K562 (cell line): ENCODE measurements around the gene SHISA6. TPM values are rescaled to one million over a fixed set of nuclear protein-coding genes. Genes with fewer than 3 reads are reported as not detected.

Experiments used
- ATAC-seq: fragments of 200-7000 bp; cut with Tn5 transposase; 3 replicates; pipeline ENCODE4 v1.9.1; 2020; ENCODE audit warnings: moderate library complexity
- BruUV-seq: library from RNA; stranded (reverse); fragments of 400-500 nt; replicated peaks from 2 replicates; lab custom pipeline; 2021; lab: Mats Ljungman, UMichigan
- CTCF ChIA-PET: fragments of 300-600 bp; formaldehyde crosslinking; extraction: SDS; loops from one replicate; lab custom pipeline; 2021; ENCODE audit warnings: low intra/inter-chr PET ratio; lab: Yijun Ruan, JAX
- POLR2A ChIA-PET: fragments of 300-600, 350-650 bp; sonication (Branson Sonifier 250); formaldehyde crosslinking; extraction: SDS; loops from one replicate; lab custom pipeline; 2021; ENCODE audit warnings: antibody characterized with exemption, inconsistent platforms; lab: Yijun Ruan, JAX
- DNase-seq, 4 experiments: peaks; one replicate each; pipeline versions ENCODE4 v3.0.0 to v3.0.0-alpha.2; 2011 to 2018; ENCODE audit warnings: low spot score in 3 of 4, mixed read lengths in 3 of 4; ENCODE audit errors: extremely low read depth in 1 of 4
- FAIRE-seq: peaks from 2 replicates; lab custom pipeline; 2011; peaks lifted over from hg19 to GRCh38; lab: Jason Lieb, UNC
- H2AFZ ChIP-seq: 2 replicates; pipeline ENCODE4 v1.6.0; 2011; ENCODE audit warnings: low read depth, low read length, control low read depth, inconsistent platforms
- H3K27ac ChIP-seq: fragments of 200-600 bp; 3 replicates; pipeline ENCODE4 v1.8.0; 2011; ENCODE audit warnings: low read depth, mild to moderate bottlenecking, control low read depth, inconsistent platforms, low read length, moderate library complexity, mixed read lengths; ENCODE audit errors: extremely low read depth
- H3K27me3 ChIP-seq, 2 experiments: fragments of 300-600 bp in 1 of 2; 2 replicates in 1 of 2; 3 replicates in 1 of 2; pipeline versions ENCODE4 v1.6.0 to v1.8.0; 2011; ENCODE audit warnings: inconsistent platforms in 2 of 2, low read length in 2 of 2, mild to moderate bottlenecking in 1 of 2, mixed read lengths in 1 of 2, moderate library complexity in 1 of 2; ENCODE audit not compliant: control insufficient read depth in 2 of 2, insufficient read depth in 2 of 2
- H3K36me3 ChIP-seq: fragments of 300-600 bp; 3 replicates; pipeline ENCODE4 v1.8.0; 2011; ENCODE audit warnings: mild to moderate bottlenecking, low read length, inconsistent platforms; ENCODE audit not compliant: control insufficient read depth, insufficient read depth
- H3K4me1 ChIP-seq, 2 experiments: fragments of 200-600 bp in 1 of 2; replicated peaks in 1 of 2; 2 replicates in 1 of 2; 3 replicates in 1 of 2; pipeline versions ENCODE4 v1.5.1 to v1.8.0; 2011; ENCODE audit warnings: inconsistent platforms in 2 of 2, low read length in 2 of 2, mild to moderate bottlenecking in 1 of 2, mixed read lengths in 1 of 2, moderate library complexity in 1 of 2; ENCODE audit not compliant: control insufficient read depth in 2 of 2, insufficient read depth in 2 of 2
- H3K4me2 ChIP-seq: 2 replicates; pipeline ENCODE4 v1.6.1; 2011; ENCODE audit warnings: low read length, control low read depth, inconsistent platforms, mixed read lengths; ENCODE audit not compliant: insufficient read depth
- H3K4me3 ChIP-seq: fragments of 200-600 bp; sonication (generic), shearing (Covaris generic); 2 replicates; pipeline ENCODE4 v1.5.1; 2016; ENCODE audit warnings: control low read depth, inconsistent platforms
- H3K79me2 ChIP-seq: fragments of 200-600 bp; 3 replicates; pipeline ENCODE4 v1.8.0; 2011; ENCODE audit warnings: low read length, inconsistent platforms; ENCODE audit not compliant: control insufficient read depth, insufficient read depth
- H3K9ac ChIP-seq, 2 experiments: 2 replicates each; pipeline versions ENCODE4 v1.6.0 to v1.6.1; 2011; ENCODE audit warnings: low read depth in 2 of 2, low read length in 2 of 2, control low read depth in 1 of 2, inconsistent platforms in 1 of 2, mild to moderate bottlenecking in 1 of 2, mixed read lengths in 1 of 2; ENCODE audit not compliant: insufficient read depth in 1 of 2
- H3K9me1 ChIP-seq: one replicate; pipeline ENCODE4 v1.6.0; 2011; ENCODE audit warnings: inconsistent platforms, mild to moderate bottlenecking, low read length, moderate library complexity; ENCODE audit not compliant: control insufficient read depth, insufficient read depth
- H3K9me3 ChIP-seq: replicated peaks from 2 replicates; pipeline ENCODE4 v1.5.1; 2011; ENCODE audit warnings: low read depth, low read length, inconsistent platforms; ENCODE audit not compliant: control insufficient read depth, insufficient read depth
- H4K20me1 ChIP-seq: replicated peaks from 2 replicates; pipeline ENCODE4 v1.6.1; 2011; ENCODE audit warnings: low read length, inconsistent platforms, mixed read lengths; ENCODE audit not compliant: control insufficient read depth, insufficient read depth
- ARNT ChIP-seq, 2 experiments: fragments of 450-650 bp; IDR thresholded peaks; 2 replicates each; pipeline ENCODE4 v1.6.1; 2016; ENCODE audit warnings: mild to moderate bottlenecking in 1 of 2
- COPS2 ChIP-seq: fragments of 450-650 bp; conservative IDR thresholded peaks from 2 replicates; pipeline ENCODE4 v1.6.1; 2016; ENCODE audit warnings: mild to moderate bottlenecking, moderate library complexity
- KDM5B ChIP-seq: fragments of 200-600 bp; sonication (generic); IDR thresholded peaks from 2 replicates; pipeline ENCODE4 v1.6.1; 2012; ENCODE audit warnings: low read depth, mild to moderate bottlenecking, moderate library complexity, low read length, control low read depth, inconsistent platforms; ENCODE audit not compliant: insufficient replicate concordance
- MAX ChIP-seq: sonication (generic); formaldehyde crosslinking; IDR thresholded peaks from 2 replicates; pipeline ENCODE4 v1.9.0; 2022; ENCODE audit warnings: mild to moderate bottlenecking, missing genetic modification reagents
- MEIS2 ChIP-seq: fragments of 450-650 bp; IDR thresholded peaks from 2 replicates; pipeline ENCODE4 v1.6.1; 2014; ENCODE audit warnings: mild to moderate bottlenecking; ENCODE audit not compliant: partially characterized antibody
- MXD1 ChIP-seq: fragments of 250-450 bp; sonication (Bioruptor Pico); IDR thresholded peaks from 2 replicates; pipeline ENCODE4 v1.8.0; 2021; ENCODE audit warnings: borderline replicate concordance, mild to moderate bottlenecking, moderate library complexity; ENCODE audit not compliant: poor library complexity, severe bottlenecking
- PATZ1 ChIP-seq: fragments of 250-450 bp; sonication (Bioruptor Pico); IDR thresholded peaks from 2 replicates; pipeline ENCODE4 v1.5.0; 2020; ENCODE audit warnings: mild to moderate bottlenecking, borderline replicate concordance
- POLR2A ChIP-seq: fragments of 450-650 bp; conservative IDR thresholded peaks from 2 replicates; pipeline ENCODE4 v1.6.1; 2016
- WGBS: fragments of 100-300 bp; shearing (Covaris generic); methylation state at CpG from one replicate; pipeline ENCODE4 v1.1.6; 2016; ENCODE audit warnings: low coverage, mixed read lengths; ENCODE audit not compliant: insufficient coverage; ENCODE audit errors: missing lambda C conversion rate; 5-methylcytosine and 5-hydroxymethylcytosine counted together
- in situ Hi-C: fragments of 300-500 bp; cut with MboI; formaldehyde crosslinking; loops from 4 replicates; pipeline ENCODE4 v1.15.0; 2018; ENCODE audit warnings: inconsistent platforms, mixed read lengths
- intact Hi-C: fragments of 100-400 bp; cut with micrococcal nuclease; formaldehyde crosslinking; loops from 2 replicates; pipeline ENCODE4 v1.14.2; 2022
- polyA plus RNA-seq, 8 experiments: library from polyadenylated mRNA; depleted of rRNA in 4 of 8; stranded (reverse) in 5 of 8; unstranded in 3 of 8; fragments of >200 nt; fragmentation: Nextera tagmentation in 2 of 8; fragmentation: Illumina TruSeq in 1 of 8; extraction: Ambion mirVana in 2 of 8; extraction: Trizol in 1 of 8; gene quantifications; 2 replicates each; pipeline versions ENCODE4 v1.2.1 to v1.2.3, GENCODE V29; 2011 to 2014; ENCODE audit warnings: inconsistent platforms in 1 of 8, missing spikeins in 1 of 8
- total RNA-seq, 7 experiments: library from RNA; depleted of rRNA in 6 of 7; stranded (reverse); fragments of >200 nt in 6 of 7; fragmentation: Illumina TruSeq in 2 of 7; extraction: Trizol in 2 of 7; gene quantifications; 2 replicates each; pipeline versions ENCODE4 v1.2.1 to v1.2.3, GENCODE V29; 2011 to 2021; ENCODE audit warnings: low replicate concordance in 1 of 7

Gene SHISA6
- total and polyA plus RNA-seq, 9 of the 15 experiments (the other 6 are each of a cell fraction or from before 2014, with no cell fraction given) = not detected

- H2AFZ ChIP-seq = no peak overlapping the region
- POLR2A ChIA-PET = no interaction called here
- DNase-seq = no peak
- BruUV-seq = no TSS peak
- H3K9ac ChIP-seq = no peak overlapping the region
- H3K79me2 ChIP-seq = no peaks in the 10 kb centered on the region
- in situ Hi-C loops = no loop called here
- no peaks in the 10 kb centered on the region for H3K9me1 ChIP-seq
- FAIRE-seq = no peak
- no peak for ATAC-seq
- H3K36me3 ChIP-seq = no peaks in the 10 kb centered on the region
- no peak overlapping the region for H3K27ac ChIP-seq
- no peaks in the 10 kb centered on the region for H3K9me3 ChIP-seq
- CTCF ChIA-PET = no interaction called here
- no peaks in the 10 kb centered on the region for H4K20me1 ChIP-seq
- intact Hi-C loops = no loop called here
- 0% methylated on average over 6 of the region's 6 CpGs for WGBS
- H3K4me2 ChIP-seq = no peak overlapping the region
- TF ChIP-seq ARNT (IDR thresholded peaks at IDR 0.05) (no peak), MAX (no peak), MXD1 (no peak), POLR2A (no peak), PATZ1 (CRISPR knock-in tag) (no peak), MEIS2 (no peak), KDM5B (no peak), COPS2 (no peak)
- TF ChIP-seq, all 486 proteins: peak for 0
- no peaks in the 10 kb centered on the region for H3K4me1 ChIP-seq
- no peak overlapping the region for H3K4me3 ChIP-seq
- H3K27me3 ChIP-seq = no peaks in the 10 kb centered on the region
These were observed 310.4 kb downstream of the SHISA6 start for GRCh38 chr17:11551442-11551841.
